Fibroblast of the aortic adventitia (primary cell): Measurements from ENCODE around the gene ATF4. TPM values are rescaled to one million over a fixed set of nuclear protein-coding genes. Genes with fewer than 3 reads are reported as not detected.

Experiments
- DNase-seq: peaks from one replicate; pipeline ENCODE4 v3.0.0-alpha.2; 2010; ENCODE audit warnings: low read depth
- H3K4me3 ChIP-seq: 2 replicates; pipeline ENCODE4 v1.5.1; 2011; ENCODE audit warnings: low read depth, mild to moderate bottlenecking, control low read depth, low read length, moderate library complexity
- CTCF ChIP-seq: IDR thresholded peaks from 2 replicates; pipeline ENCODE4 v1.5.1; 2011; ENCODE audit warnings: mild to moderate bottlenecking, low read length, control low read depth, inconsistent platforms; ENCODE audit not compliant: insufficient read depth
- total RNA-seq: library from RNA; depleted of rRNA; stranded (reverse); fragments of >200 nt; gene quantifications from 2 replicates; pipeline ENCODE4 v1.2.3, GENCODE V29; 2012; ENCODE audit warnings: low replicate concordance

Gene ATF4
- total RNA-seq, 1 donor, result 259 TPM

- DNase-seq, result no peak
- no peak for TF ChIP-seq CTCF
Measured at GRCh38 chr22:39524089-39524752, 3.9 kb downstream of the ATF4 start.

GRCh38 chr22:39524753-39525657 lies 4.6 kb downstream of the ATF4 start:
- H3K4me3 ChIP-seq, result no peak overlapping the region
- TF ChIP-seq CTCF, result no peak
- DNase-seq, result no peak

More at GRCh38 chr22:39524089-39524752, 3.9 kb downstream of the ATF4 start:
- no peak overlapping the region for H3K4me3 ChIP-seq

- no peak overlapping the region for H3K4me3 ChIP-seq
- DNase-seq, result no peak
- no peak for TF ChIP-seq CTCF
Measured at GRCh38 chr22:39525658-39525975, 5.3 kb downstream of the ATF4 start.

GRCh38 chr22:39526736-39527171 lies 6.4 kb downstream of the ATF4 start:
- no peak overlapping the region for H3K4me3 ChIP-seq
- TF ChIP-seq CTCF, result no peak
- DNase-seq, result no peak

GRCh38 chr22:39527481-39527961 lies 7.2 kb downstream of the ATF4 start:
- no peak overlapping the region for H3K4me3 ChIP-seq
- DNase-seq, result no peak
- no peak for TF ChIP-seq CTCF

GRCh38 chr22:39528080-39528661 lies 7.8 kb downstream of the ATF4 start:
- H3K4me3 ChIP-seq, result no peak overlapping the region
- no peak for DNase-seq
- TF ChIP-seq CTCF, result no peak
